Eye (tissue), 1 donor: ENCODE data around the gene CA10.
A peak's percentile ranks its signal among the peaks of the same experiment; 100 is the strongest.

Source experiments
- DNase-seq: peaks from one replicate; pipeline ENCODE4 v3.0.0-alpha.2; 2015

The CA10 gene

DNA sequence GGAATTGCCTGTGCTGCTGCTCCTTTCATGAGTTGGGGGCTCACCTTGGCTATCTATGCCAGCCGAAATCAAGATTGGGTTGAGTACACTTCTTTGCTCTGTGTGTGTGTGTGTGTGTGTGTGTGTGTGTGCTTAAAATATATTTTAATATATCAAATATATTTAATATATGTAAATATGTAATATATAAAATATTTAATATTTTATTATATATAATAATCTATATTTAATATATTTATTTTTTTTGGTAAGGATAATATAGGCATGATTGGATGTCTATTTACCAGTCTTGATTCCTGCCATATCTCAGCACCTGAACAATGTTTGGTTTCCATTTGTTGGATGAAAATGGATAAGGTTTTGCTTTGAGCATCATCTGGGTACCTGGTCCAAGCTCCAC is 399.3 kb downstream of the CA10 start:
- no peak for DNase-seq

DNA sequence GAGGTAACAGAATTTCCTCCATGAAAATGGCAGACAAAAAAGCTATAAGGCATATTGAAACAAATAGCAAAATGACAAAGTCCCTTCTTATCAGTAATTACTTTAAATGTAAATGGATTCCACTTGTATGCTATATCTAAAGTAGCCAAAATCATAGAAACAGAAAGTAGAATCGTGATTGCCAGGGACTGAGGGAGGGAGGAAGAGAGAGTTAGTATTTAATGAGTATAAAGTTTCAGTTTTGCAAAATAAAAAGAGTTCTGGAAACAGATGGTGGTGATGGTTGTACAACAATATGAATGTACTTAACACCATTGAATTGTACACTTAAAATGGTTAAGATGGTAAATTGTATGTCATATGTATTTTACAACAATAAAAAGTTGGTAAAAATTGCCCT is 407.4 kb downstream of the CA10 start:
- DNase-seq: no peak

GRCh38 chr17:51748749-51749604 is 409.5 kb downstream of the CA10 start:
- DNase-seq: no peak

DNA sequence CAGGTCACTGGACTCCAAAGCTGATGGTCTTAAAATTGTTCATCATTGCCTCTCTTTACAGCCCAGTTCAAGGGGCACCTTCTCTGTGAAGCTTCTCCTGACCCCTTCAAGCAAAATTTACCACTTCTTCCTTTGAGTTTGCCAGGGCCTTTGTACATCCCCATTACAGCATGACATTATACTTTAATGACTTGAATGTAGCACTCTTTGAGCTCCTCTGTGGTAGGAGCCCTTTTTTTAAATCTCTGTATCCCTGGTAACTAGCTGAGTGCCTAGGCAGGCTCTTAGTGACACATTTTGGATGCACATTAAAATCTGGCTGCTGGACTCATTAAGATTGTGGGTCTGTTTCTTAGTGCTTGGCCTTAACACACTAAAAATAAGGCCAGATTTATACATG is 412.1 kb downstream of the CA10 start:
- no peak for DNase-seq

DNA sequence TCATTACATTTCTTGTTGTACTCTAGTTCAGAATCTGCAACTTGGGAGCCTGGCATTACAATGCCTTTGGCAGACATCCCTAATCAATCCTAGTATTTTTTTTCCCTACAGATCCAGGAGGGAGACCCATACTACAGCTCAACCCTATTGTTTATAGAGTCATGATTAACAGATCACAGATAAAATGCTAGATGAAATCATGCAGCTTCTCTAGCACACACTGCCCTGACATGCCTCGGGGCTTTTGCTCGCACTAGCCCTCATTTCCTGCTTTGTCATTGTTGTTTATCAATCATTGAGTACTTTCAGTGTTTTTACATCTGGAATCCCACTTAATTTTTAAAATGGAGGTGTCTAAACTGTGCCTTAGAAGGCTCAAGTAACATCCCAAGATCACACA is 412.5 kb downstream of the CA10 start:
- DNase-seq: no peak

DNA sequence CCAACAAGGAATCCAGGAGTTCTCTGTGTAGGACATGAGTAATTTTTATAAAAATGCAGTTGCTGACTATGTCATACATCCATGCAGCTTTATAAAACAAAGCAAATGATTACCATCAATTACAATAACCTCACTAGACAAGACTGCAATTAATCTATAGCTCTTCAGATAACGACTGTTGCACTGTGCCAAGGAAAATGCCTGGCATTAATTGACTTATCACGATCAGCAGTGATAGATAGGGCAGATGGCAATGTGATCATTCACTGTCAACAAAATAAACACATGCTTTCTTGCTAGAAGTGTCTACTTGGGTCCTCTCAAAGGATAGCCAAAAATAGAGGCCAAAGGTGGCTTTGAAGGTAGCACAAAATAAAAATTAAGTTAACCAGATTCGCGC is 415.0 kb downstream of the CA10 start:
- no peak for DNase-seq

DNA sequence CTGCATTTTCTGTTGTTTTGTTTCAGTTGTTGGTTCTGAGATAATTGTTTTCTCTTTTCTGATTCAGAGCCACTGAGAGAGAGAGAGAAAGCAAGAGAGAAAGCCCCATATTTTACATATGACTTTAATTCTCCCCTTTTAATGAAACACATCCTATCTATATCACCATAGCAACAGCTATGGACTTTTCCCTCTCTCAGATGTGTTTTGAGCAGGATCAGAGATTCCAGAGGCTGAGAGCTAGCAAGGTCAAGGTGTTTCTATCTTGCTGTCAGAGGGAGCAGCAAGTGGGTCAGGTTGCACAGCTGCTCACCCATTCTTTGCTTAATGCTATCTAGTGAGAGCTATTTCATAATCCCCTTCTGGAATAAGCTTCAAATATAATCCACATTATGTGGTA is 415.9 kb downstream of the CA10 start:
- DNase-seq: no peak

GRCh38 chr17:51741458-51741857 is 417.1 kb downstream of the CA10 start:
- DNase-seq: no peak

DNA sequence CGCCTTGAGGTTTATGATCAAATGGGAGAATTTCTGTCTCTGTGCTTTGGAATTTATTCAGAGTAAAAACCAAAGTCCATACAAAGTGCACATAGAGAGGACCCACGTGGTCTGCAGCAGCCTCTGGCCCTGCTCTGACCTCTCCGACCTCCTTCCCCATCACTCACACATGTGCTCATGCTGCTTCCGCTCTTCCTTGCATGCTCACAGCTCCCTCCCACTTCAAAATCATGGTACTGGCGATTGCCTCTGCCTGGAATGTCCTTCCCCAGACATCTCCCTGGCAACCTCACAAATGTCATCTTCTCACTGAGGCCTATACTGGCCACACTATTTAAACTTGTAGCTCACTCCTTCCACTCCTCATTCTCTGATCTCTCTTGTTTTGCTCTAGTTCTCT is 418.0 kb downstream of the CA10 start:
- DNase-seq: no peak

- no peak for DNase-seq
These were observed 419.1 kb downstream of the CA10 start for GRCh38 chr17:51739245-51739886.

- no peak for DNase-seq
These were observed 422.2 kb downstream of the CA10 start for GRCh38 chr17:51736356-51736755.

DNA sequence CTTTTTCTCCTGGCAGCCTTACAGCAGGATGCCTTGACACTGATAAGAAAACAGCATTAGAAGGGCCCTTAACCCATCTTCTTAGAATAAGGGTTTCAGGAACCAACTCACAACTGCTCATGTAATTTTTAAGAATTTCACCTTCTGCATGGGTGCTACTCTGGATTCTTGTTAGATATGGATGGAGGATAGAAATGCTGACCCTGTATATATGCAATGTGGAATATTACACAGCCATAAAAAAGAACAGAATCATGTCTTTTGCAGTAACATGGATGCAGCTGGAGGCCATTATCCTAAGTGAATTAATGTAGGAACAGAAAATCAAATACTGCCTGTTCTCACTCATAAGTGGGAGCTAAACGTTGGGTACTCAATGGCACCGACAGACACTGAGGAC is 423.5 kb downstream of the CA10 start:
- DNase-seq: no peak

GRCh38 chr17:51734462-51734861 is 424.1 kb downstream of the CA10 start:
- no peak for DNase-seq

DNA sequence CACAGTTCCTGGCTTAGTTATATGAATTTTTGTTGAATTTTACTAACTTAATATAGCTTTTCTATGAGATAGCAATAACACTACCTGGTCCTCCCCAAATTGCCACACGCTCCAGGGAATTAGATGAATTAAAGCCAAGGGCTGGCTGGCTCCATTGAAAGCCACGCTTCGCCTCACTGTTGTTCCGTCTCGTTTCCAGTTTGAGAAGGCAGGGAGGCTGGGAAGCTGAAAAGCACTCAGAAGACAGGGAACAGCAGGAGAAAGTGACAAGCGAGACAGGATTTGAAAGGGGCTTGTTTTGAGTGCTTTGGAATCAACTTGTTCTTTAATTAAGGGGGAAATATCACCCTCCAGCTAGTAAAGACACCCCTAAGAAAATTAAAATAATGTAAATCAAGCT is 425.3 kb downstream of the CA10 start:
- DNase-seq: peak; percentile 47

- no peak for DNase-seq
These were observed 426.4 kb downstream of the CA10 start for GRCh38 chr17:51731941-51732722.

- DNase-seq: peak; percentile 59
These were observed 428.0 kb downstream of the CA10 start for GRCh38 chr17:51730303-51731050.

DNA sequence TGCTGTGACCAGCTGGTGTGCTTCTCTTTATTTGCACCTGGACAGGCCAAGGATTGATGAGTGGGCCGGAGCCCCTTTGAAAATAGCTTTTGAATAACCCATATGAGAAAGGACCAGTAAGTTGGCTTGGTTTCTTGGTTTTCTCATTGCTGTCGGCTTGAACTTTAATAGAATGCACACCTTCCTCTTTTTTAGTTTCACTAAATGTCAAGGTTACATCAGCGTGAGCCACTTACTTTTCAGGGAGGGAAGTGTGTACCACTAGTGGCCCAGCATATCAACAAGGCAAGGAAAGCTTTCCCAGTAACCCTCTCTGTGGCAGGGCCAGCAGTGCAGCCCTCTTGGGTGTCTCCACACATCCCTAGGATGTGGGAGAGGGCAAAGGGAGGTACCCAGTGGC is 433.3 kb downstream of the CA10 start:
- DNase-seq: no peak

DNA sequence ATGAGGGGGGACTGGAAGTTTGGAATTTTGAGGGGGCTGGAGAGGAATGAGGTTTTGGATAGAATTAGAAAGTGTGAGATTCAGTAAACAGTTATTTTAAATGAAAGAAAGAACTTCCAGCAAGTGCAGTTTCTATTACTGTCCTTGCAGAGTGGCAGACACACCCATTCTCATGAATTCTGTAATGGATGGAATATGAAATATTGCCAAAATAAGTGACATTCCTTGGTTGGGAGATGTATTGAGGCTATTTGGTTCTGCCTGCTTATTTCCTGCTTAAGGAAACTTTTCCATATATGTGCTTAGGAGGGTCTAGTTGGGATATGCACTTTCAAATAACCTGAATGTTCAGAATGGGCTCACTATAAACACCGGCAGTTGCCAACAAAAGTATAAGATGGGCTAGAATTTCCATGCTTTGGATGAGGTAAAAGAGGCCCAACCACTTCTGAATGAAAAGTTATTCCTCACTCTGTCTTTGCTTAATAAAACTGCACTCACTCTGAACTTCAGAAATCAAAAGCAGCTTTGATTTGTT is 434.4 kb downstream of the CA10 start:
- DNase-seq: no peak

DNA sequence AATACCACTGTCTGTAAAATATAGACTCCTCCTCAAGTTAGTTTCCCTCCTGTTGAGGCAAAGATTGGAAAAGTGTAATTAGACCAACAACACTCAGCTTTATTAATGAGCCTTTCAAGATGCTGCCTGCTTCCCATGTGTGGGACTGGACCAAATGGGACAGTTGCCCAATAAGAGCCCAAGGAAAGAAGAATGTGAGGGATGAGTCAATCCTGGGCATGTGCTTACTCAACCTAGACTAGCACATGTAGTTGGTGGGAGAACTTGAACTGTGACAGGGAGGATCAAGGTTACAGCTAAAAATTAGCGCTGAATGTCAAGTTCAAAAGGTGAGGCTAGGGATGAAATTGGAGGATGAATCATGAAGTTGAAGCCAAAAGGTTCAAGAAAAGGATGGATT is 435.5 kb downstream of the CA10 start:
- DNase-seq: no peak

- DNase-seq: no peak
These were observed 436.8 kb downstream of the CA10 start for GRCh38 chr17:51721730-51722129.

- DNase-seq: no peak
These were observed 438.1 kb downstream of the CA10 start for GRCh38 chr17:51720439-51720838.

DNA sequence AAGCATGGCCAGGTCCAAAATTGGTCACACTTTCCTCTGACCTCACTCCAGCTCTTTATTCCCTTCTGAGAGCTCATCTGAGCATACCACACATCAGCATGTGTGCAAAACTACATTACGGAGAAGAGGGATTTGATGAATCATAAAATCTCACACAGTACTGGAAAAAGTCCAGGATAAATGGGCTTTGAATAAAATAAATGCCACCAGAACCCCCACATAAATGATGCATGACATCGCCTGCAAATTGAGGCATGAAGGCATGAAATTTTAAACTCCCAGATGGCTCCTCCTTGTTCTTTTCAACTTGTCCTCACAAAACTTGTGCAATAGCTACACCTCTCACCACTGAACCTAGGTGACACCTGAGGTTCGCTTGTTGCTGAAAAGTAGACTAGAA is 439.5 kb downstream of the CA10 start:
- no peak for DNase-seq

DNA sequence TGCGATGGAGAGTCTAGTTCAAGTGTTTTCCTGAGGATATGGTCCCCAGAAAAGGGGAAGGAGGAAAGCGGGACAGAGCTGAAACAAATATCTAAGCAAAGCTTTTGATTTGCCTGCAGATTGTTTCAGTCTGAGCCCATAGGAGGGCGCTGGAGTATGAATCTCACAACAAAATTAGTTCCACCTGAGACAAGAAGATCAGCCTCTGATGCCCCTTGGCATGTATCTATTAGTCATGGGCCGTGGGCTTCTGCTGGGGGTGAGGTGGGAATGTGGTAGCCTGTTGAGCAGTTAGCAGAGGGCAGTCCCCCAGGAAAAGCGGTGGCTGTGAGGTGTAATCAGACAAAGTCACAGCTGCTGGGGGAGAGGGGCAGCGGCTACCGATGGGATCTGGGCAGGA is 446.9 kb downstream of the CA10 start:
- DNase-seq: no peak
